GM12875 (cell line): ENCODE data around the gene DLGAP3.

ENCODE experiments used
- H3K4me3 ChIP-seq: one replicate; pipeline ENCODE4 v1.5.1; 2011; ENCODE audit warnings: low read depth, low read length, control low read depth
- TF ChIP-seq, protein P1 (sequence below): IDR thresholded peaks from 2 replicates; pipeline ENCODE4 v1.5.1; 2011; ENCODE audit warnings: low read depth, mild to moderate bottlenecking, control low read depth, inconsistent platforms, low read length, moderate library complexity, borderline replicate concordance; ENCODE audit not compliant: insufficient read depth

The DLGAP3 gene

DNA sequence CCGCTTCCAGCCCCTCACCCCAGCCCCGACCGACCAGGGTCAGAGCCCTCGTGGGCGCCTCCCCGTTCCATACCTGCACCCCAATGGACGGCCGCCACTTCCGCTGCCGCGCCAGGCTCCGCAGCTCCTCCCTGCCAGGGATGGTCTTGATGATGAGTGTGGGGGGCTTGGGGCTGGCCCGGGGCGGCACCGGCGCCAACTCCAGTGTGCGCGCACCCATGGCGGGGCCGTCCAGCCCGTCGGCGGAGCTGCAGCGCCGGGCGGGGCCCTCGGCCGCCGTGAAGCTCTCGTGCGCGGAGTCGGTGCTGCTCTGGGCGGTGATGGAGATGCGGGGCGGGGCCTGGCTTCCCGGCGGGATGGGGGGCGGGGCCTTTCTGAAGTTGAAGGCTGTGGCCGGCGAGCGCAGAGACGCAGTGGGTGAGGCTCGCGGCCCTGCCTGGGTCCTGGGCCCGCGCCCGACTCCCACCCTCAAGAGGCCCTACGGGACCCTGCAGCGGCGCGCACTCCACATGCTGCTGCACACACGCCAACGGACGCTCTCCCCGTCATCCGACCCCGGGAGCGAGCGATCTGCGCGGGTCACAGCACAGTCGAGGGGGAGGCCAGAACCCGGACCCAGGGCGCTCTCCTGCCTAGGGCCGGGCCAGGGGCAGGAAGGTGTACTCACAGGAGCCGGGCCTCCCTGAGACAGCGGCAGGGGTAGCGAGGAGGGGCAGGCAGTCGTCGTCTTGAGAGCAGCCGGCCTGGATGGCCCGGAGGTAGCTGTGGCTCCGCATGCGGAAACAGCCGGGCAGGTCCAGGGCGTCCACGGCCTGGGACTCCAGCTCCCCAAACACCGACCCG lies 43.8 kb downstream of the DLGAP3 start:
- H3K4me3 ChIP-seq, result no peak overlapping the region
- TF ChIP-seq, protein P1, sequence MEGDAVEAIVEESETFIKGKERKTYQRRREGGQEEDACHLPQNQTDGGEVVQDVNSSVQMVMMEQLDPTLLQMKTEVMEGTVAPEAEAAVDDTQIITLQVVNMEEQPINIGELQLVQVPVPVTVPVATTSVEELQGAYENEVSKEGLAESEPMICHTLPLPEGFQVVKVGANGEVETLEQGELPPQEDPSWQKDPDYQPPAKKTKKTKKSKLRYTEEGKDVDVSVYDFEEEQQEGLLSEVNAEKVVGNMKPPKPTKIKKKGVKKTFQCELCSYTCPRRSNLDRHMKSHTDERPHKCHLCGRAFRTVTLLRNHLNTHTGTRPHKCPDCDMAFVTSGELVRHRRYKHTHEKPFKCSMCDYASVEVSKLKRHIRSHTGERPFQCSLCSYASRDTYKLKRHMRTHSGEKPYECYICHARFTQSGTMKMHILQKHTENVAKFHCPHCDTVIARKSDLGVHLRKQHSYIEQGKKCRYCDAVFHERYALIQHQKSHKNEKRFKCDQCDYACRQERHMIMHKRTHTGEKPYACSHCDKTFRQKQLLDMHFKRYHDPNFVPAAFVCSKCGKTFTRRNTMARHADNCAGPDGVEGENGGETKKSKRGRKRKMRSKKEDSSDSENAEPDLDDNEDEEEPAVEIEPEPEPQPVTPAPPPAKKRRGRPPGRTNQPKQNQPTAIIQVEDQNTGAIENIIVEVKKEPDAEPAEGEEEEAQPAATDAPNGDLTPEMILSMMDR, result no peak

DNA sequence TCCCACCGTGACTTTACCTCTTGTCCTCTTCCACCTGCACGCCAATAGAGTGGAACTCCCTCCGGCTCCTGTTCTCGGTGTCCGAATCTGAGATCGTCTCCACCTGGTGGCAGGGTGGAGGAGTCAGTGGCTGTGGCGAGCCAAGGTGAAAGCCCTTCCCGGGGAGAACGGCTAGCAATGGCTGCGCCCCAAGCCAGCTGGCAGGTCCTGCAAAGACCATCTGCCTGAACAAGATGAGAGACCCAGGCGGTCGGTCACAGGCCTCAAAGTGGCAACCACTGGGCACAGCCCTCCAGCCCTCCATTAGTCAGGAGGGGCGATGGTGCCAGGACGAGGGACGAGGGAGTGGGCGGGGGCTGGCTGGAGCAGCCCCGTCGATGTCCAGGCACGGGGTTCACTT lies 44.5 kb downstream of the DLGAP3 start:
- no peak overlapping the region for H3K4me3 ChIP-seq
- TF ChIP-seq, protein P1, result 0 out of 2 replicates have a peak, but pooled peaks have one; percentile 5

DNA sequence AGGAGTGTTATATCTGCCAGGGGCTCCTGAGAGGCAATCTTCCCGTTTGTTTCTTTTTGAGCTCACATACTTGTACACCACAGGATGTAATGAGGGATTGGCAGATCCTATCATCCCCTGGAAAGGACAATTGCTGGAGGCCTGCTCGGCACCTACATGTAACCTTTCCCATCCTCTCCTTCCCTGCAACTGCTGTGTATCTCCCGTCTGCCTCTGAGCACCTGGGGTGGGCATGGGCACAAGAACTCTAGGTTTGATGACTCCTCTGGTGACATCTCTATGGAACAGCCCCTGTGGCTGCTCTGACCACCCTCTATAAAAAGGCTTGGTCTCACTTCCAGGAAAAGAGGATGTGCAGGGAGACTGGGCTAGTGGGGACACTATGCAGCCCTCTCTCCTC lies 44.9 kb downstream of the DLGAP3 start:
- TF ChIP-seq, protein P1, result no peak
- no peak overlapping the region for H3K4me3 ChIP-seq

DNA sequence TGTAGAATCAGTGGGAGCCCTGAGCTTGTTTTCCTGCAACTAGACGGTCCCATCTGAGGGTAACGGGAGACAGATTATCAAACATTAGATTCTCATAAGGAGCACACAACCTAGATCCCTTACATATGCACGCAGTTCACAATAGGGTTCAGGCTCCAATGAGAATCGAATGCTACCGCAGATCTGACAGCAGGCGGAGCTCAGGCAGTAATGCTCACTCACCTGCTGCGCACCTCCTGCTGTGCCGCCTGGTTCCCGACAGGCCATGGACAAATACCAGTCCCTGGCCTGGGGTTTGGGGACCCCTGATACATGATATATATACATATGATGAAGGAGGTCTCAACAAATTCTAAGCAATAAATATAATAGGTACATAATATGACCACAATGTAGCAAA lies 50.2 kb downstream of the DLGAP3 start:
- no peak overlapping the region for H3K4me3 ChIP-seq
- TF ChIP-seq, protein P1, result no peak

DNA sequence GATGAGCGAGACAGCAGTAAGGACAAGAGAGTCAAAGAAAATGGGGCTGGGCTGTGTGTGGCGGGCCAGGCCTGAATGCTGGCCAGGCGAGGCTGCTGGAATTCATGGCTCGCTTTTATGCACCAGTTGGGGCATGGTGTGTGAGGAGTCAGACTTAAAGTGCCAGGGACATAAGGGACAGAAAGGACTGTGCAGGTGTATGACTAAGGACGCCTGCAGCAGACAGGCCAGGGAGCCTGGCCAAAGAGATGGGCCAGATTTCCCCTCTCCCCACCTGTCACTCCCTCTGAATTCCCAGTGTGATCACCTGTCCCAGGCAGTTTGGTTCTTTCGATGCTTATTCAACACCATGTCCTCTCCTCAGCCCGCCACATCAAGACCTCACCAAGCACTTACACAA lies 53.0 kb downstream of the DLGAP3 start:
- TF ChIP-seq, protein P1, result no peak
- no peak overlapping the region for H3K4me3 ChIP-seq

DNA sequence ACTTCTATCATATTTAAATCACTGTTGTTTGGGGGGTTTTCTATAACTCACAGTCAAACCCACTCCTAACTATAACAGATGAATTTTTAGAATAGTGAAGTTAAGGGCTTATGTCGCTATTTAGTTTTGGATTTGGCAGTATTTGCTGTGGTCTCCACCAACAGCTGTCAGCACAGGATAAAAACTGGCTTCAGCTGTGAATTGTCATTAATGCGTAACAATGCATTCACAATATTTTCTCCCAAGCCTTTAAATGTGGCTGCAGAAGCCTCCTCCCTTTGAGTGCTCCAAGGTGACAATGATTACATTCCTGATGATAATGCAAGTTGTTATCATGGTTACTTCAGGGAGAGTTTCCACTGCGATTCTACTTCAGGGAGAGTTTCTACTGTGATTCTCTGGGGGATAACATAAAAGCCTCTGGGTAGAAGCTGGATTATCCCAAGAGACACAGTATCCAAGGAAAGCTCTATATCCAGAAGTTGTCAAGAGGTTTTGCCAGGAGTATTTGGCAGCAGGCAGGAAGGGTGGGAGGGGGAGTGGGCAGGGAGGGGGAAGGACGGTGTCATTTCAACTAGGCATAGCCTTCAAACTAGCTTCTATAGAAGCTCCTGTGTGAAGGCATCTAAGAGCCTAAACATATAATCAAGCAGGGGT lies 55.0 kb downstream of the DLGAP3 start:
- TF ChIP-seq, protein P1, result no peak
- no peak overlapping the region for H3K4me3 ChIP-seq

DNA sequence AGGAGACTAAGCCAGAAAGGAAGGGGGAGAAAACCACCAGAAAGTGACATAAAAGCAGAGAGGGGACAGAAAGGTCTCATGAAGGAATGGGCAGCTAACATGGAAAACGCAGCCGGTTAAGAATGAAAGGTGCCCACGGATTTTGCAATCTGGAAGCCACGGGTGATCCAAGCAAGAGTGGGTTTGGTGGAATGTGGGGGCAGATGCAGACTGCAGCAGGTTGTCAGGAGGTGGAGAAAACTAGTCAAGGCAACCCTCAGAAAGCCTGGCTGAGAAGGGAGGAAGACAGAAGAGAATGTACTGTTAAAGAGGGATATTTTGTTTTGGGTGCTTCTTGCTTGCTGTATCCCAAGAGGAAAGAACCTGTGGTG lies 57.3 kb downstream of the DLGAP3 start:
- H3K4me3 ChIP-seq, result no peak overlapping the region
- TF ChIP-seq, protein P1, result no peak
